D721Med (cell line): ENCODE measurements around the gene PEPD.

Experiments
- DNase-seq: peaks from one replicate; pipeline ENCODE4 v3.0.0; 2011; ENCODE audit warnings: low spot score; ENCODE audit not compliant: insufficient read length
- FAIRE-seq: peaks from 2 replicates; lab custom pipeline; 2011; peaks lifted over from hg19 to GRCh38; lab: Jason Lieb, UNC
- TF ChIP-seq, protein P1 (sequence below): IDR thresholded peaks from 2 replicates; pipeline ENCODE4 v1.5.1; 2012; ENCODE audit warnings: mild to moderate bottlenecking, control low read depth; ENCODE audit not compliant: insufficient read depth; ENCODE audit errors: missing control alignments

PEPD gene

DNA sequence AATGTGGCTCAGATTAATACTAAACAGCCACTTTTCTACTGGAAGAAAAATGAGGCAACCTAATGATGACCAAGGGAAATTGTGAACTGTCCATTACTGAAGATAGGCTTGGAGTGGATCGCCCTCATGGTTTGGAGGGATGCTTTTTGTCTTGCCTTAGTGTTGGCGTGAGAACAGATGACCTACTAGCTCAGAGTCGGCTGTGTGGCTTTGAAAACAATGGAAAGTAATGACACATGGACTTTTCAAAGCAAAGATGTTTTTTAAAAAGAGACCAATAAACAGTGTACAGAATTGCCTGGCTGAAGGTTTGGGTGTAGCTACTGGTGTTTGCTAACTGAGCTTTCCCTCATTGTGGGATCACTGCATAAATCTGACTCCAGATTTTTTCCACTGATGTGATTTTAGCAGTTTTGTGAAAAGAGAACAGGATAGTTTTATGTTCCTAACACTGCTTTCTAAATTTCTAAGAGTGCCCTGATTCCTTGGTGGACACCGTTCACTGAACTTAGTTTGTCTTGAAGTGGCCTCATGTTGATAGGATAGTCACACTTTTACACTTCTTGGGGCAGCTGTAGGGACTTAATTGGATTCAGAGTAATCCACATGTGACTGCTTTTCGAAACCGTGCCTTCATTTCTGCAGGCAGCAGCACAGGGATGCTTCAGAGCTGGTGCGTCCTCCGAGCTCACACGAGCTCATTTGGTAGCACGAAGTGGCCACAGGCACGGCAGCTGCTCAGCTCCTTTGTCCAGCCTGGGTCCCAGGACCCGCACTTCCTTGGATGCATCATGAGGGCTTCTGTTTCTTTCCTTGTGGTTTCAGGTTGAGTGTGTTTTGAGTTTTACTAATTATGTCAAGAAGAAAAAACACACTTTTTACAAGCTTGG lies 143.8 kb downstream of the PEPD start:
- TF ChIP-seq, protein P1, sequence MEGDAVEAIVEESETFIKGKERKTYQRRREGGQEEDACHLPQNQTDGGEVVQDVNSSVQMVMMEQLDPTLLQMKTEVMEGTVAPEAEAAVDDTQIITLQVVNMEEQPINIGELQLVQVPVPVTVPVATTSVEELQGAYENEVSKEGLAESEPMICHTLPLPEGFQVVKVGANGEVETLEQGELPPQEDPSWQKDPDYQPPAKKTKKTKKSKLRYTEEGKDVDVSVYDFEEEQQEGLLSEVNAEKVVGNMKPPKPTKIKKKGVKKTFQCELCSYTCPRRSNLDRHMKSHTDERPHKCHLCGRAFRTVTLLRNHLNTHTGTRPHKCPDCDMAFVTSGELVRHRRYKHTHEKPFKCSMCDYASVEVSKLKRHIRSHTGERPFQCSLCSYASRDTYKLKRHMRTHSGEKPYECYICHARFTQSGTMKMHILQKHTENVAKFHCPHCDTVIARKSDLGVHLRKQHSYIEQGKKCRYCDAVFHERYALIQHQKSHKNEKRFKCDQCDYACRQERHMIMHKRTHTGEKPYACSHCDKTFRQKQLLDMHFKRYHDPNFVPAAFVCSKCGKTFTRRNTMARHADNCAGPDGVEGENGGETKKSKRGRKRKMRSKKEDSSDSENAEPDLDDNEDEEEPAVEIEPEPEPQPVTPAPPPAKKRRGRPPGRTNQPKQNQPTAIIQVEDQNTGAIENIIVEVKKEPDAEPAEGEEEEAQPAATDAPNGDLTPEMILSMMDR, result no peak
- FAIRE-seq (no peak), DNase-seq (no peak)

GRCh38 chr19:33376941-33377557 lies 144.5 kb downstream of the PEPD start:
- no peak for DNase-seq
- FAIRE-seq, result no peak
- TF ChIP-seq, protein P1, result no peak

DNA sequence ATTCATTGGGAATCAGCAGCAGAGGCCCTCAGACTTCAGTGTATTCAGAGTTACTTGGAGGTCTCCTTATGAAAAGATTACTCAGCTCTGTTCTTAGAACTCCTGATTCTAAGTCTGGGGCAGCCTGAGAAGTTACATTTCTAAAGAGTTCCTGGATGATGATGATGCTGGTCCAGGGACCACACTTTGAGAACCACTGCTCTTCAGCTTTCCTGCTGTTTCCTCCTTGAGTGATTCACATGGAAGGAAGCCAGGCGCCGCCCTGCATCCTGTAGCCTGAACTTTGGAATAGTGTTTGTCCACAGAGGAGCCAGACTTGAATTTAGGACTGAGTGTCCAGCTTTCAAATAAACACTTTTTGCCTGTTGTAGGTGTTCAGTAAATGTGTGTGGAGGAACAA lies 145.2 kb downstream of the PEPD start:
- FAIRE-seq (no peak), DNase-seq (no peak)
- TF ChIP-seq, protein P1, result no peak

- DNase-seq (no peak), FAIRE-seq (no peak)
- TF ChIP-seq, protein P1, result no peak
Observed at GRCh38 chr19:33375837-33376159, 145.8 kb downstream of the PEPD start.

- FAIRE-seq (no peak), DNase-seq (no peak)
- TF ChIP-seq, protein P1, result no peak
Observed at GRCh38 chr19:33375156-33375836, 146.3 kb downstream of the PEPD start.

GRCh38 chr19:33374236-33374714 lies 147.3 kb downstream of the PEPD start:
- DNase-seq (no peak), FAIRE-seq (no peak)
- TF ChIP-seq, protein P1, result no peak
